HL-60 (cell line): ENCODE results near the gene TTC23L.

Experiments used
- DNase-seq, 2 experiments: peaks; one replicate each; pipeline ENCODE4 v3.0.0-alpha.2; 2010 to 2020; ENCODE audit warnings: low read depth in 1 of 2, low spot score in 1 of 2
- H3K27ac ChIP-seq: fragments of 250-450 bp; sonication (Bioruptor Pico); replicated peaks from 2 replicates; pipeline ENCODE4 v1.5.1; 2020; ENCODE audit warnings: mild to moderate bottlenecking, moderate library complexity
- H3K27me3 ChIP-seq: fragments of 250-450 bp; sonication (Bioruptor Pico); 2 replicates; pipeline ENCODE4 v1.5.1; 2021; ENCODE audit warnings: mild to moderate bottlenecking, moderate library complexity; ENCODE audit not compliant: insufficient read depth, poor library complexity, severe bottlenecking
- H3K4me3 ChIP-seq: replicated peaks from 2 replicates; pipeline ENCODE4 v1.5.1; 2011; ENCODE audit warnings: mild to moderate bottlenecking, control low read depth, low read length; ENCODE audit not compliant: insufficient read depth
- CTCF ChIP-seq: IDR thresholded peaks from one replicate; pipeline ENCODE4 v1.5.1; 2011; ENCODE audit warnings: low read length, control low read depth, inconsistent platforms; ENCODE audit not compliant: insufficient read depth
- GABPA ChIP-seq: IDR thresholded peaks from 2 replicates; pipeline ENCODE4 v1.6.1; 2012; ENCODE audit warnings: low read depth
- POLR2AphosphoS5 ChIP-seq: IDR thresholded peaks from 2 replicates; pipeline ENCODE4 v1.6.1; 2012; ENCODE audit warnings: low read depth
- SPI1 ChIP-seq: IDR thresholded peaks from 2 replicates; pipeline ENCODE4 v1.6.1; 2012; ENCODE audit warnings: low read depth, mild to moderate bottlenecking, borderline replicate concordance
- TF ChIP-seq, protein P1 (sequence below): IDR thresholded peaks from 2 replicates; pipeline ENCODE4 v1.6.1; 2012; ENCODE audit warnings: low read depth; ENCODE audit not compliant: insufficient replicate concordance

The TTC23L gene

DNA sequence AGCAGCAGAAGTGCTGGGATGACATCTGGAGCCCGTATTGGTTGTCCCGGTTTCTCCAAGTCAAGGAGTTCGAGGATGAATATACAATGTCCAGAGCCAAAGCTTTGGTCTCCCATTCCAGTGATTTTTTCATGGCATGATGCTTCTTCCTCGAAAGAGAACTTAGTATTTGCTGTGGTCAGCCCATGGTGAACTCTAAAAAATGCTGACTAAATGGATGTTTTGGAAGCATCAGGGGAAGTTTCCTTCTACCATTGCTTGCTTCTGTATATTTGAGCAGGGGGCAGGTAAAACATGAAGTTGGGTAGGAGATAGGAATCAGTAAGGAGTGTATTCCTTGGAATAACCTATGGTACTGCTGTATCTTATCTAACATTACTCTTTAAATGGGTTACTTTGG, 8.6 kb downstream of the TTC23L start:
- DNase-seq, result no peak
- Histone ChIP-seq H3K27ac (no peak overlapping the region), H3K27me3 (no peaks in the 10 kb centered on the region), H3K4me3 (no peak overlapping the region)
- TF ChIP-seq GABPA, result no peak
- no peak for TF ChIP-seq POLR2AphosphoS5
- TF ChIP-seq, protein P1, sequence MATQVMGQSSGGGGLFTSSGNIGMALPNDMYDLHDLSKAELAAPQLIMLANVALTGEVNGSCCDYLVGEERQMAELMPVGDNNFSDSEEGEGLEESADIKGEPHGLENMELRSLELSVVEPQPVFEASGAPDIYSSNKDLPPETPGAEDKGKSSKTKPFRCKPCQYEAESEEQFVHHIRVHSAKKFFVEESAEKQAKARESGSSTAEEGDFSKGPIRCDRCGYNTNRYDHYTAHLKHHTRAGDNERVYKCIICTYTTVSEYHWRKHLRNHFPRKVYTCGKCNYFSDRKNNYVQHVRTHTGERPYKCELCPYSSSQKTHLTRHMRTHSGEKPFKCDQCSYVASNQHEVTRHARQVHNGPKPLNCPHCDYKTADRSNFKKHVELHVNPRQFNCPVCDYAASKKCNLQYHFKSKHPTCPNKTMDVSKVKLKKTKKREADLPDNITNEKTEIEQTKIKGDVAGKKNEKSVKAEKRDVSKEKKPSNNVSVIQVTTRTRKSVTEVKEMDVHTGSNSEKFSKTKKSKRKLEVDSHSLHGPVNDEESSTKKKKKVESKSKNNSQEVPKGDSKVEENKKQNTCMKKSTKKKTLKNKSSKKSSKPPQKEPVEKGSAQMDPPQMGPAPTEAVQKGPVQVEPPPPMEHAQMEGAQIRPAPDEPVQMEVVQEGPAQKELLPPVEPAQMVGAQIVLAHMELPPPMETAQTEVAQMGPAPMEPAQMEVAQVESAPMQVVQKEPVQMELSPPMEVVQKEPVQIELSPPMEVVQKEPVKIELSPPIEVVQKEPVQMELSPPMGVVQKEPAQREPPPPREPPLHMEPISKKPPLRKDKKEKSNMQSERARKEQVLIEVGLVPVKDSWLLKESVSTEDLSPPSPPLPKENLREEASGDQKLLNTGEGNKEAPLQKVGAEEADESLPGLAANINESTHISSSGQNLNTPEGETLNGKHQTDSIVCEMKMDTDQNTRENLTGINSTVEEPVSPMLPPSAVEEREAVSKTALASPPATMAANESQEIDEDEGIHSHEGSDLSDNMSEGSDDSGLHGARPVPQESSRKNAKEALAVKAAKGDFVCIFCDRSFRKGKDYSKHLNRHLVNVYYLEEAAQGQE, result no peak
- no peak for TF ChIP-seq CTCF
- TF ChIP-seq SPI1, result no peak

- TF ChIP-seq SPI1 (no peak), CTCF (no peak), GABPA (no peak), POLR2AphosphoS5 (no peak)
- TF ChIP-seq, protein P1, result no peak
- Histone ChIP-seq H3K27ac (no peak overlapping the region), H3K4me3 (no peak overlapping the region), H3K27me3 (no peaks in the 10 kb centered on the region)
- no peak for DNase-seq
Measured at GRCh38 chr5:34848230-34848629, 9.3 kb downstream of the TTC23L start.

DNA sequence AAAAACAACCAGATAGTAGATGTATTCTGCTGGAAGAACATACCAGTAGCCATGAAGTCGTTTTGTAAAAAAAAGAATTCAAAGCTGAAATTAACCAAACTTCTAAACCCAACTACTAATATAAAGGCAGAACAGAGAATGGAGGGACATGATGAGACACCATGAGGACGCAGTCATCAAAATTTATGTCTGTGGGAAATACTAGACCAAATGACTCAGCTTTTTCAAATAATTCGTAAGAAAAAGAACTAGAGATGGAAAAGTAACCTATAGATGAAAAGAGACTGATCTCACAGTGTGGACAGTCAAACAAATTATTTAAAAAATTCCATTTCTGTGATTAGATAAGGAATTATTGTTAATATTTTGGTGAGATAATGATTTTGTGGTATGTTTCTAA, 10.3 kb downstream of the TTC23L start:
- H3K27me3 ChIP-seq, result no peaks in the 10 kb centered on the region

More for the DNA sequence above, 10.3 kb downstream of the TTC23L start:
- Histone ChIP-seq H3K27ac (no peak overlapping the region), H3K4me3 (no peak overlapping the region)
- TF ChIP-seq POLR2AphosphoS5 (no peak), SPI1 (no peak), CTCF (no peak), GABPA (no peak)
- TF ChIP-seq, protein P1, result no peak
- DNase-seq, result no peak
